COLO829 (cell line): Measurements from ENCODE around the gene PRIM2.
"Not testable (repeated sequence)": the region's sequence is repeated elsewhere in the genome, so short reads cannot be mapped to it uniquely, and the experiment has no call there.

ENCODE experiments used
- DNase-seq: peaks from one replicate; pipeline ENCODE4 v3.0.0; 2012; ENCODE audit warnings: low spot score

PRIM2 gene

GRCh38 chr6:57505251-57505650 is 187.8 kb downstream of the PRIM2 start:
- not testable (repeated sequence) for DNase-seq

- DNase-seq, result not testable (repeated sequence)
These were observed 193.0 kb downstream of the PRIM2 start for GRCh38 chr6:57510390-57510789.

- DNase-seq, result not testable (repeated sequence)
These were observed 197.7 kb downstream of the PRIM2 start for GRCh38 chr6:57515171-57515570.

- DNase-seq, result not testable (repeated sequence)
These were observed 198.4 kb downstream of the PRIM2 start for GRCh38 chr6:57515845-57516244.

GRCh38 chr6:57516776-57517175 is 199.3 kb downstream of the PRIM2 start:
- not testable (repeated sequence) for DNase-seq

GRCh38 chr6:57519198-57519597 is 201.8 kb downstream of the PRIM2 start:
- DNase-seq, result not testable (repeated sequence)

GRCh38 chr6:57521085-57521484 is 203.7 kb downstream of the PRIM2 start:
- not testable (repeated sequence) for DNase-seq

GRCh38 chr6:57523221-57523620 is 205.8 kb downstream of the PRIM2 start:
- DNase-seq, result not testable (repeated sequence)

GRCh38 chr6:57529755-57530154 is 212.3 kb downstream of the PRIM2 start:
- DNase-seq, result not testable (repeated sequence)

GRCh38 chr6:57532660-57533059 is 215.2 kb downstream of the PRIM2 start:
- DNase-seq, result not testable (repeated sequence)

- DNase-seq, result not testable (repeated sequence)
These were observed 217.7 kb downstream of the PRIM2 start for GRCh38 chr6:57535121-57535520.

- peak; percentile 11 for DNase-seq
These were observed 218.6 kb downstream of the PRIM2 start for GRCh38 chr6:57535994-57536393.

- DNase-seq, result not testable (repeated sequence)
These were observed 220.5 kb downstream of the PRIM2 start for GRCh38 chr6:57537916-57538315.

- DNase-seq, result not testable (repeated sequence)
These were observed 234.5 kb downstream of the PRIM2 start for GRCh38 chr6:57551961-57552360.

- DNase-seq, result not testable (repeated sequence)
These were observed 240.4 kb downstream of the PRIM2 start for GRCh38 chr6:57557855-57558254.

GRCh38 chr6:57559170-57559569 is 241.7 kb downstream of the PRIM2 start:
- DNase-seq, result not testable (repeated sequence)

- DNase-seq, result not testable (repeated sequence)
These were observed 244.8 kb downstream of the PRIM2 start for GRCh38 chr6:57562233-57562632.

GRCh38 chr6:57572119-57572518 is 254.7 kb downstream of the PRIM2 start:
- not testable (repeated sequence) for DNase-seq

GRCh38 chr6:57572844-57573243 is 255.4 kb downstream of the PRIM2 start:
- not testable (repeated sequence) for DNase-seq

- DNase-seq, result not testable (repeated sequence)
These were observed 259.6 kb downstream of the PRIM2 start for GRCh38 chr6:57577023-57577422.

- DNase-seq, result not testable (repeated sequence)
These were observed 262.1 kb downstream of the PRIM2 start for GRCh38 chr6:57579489-57579888.

- DNase-seq, result not testable (repeated sequence)
These were observed 264.2 kb downstream of the PRIM2 start for GRCh38 chr6:57581586-57581985.

GRCh38 chr6:57601105-57601504 is 283.7 kb downstream of the PRIM2 start:
- DNase-seq, result not testable (repeated sequence)

GRCh38 chr6:57605303-57605702 is 287.9 kb downstream of the PRIM2 start:
- not testable (repeated sequence) for DNase-seq
